NCI-H2227 (cell line): Measurements from ENCODE around the gene CEP152.

Source experiments
- DNase-seq: peaks from one replicate; lab custom pipeline; 2025; ENCODE audit not compliant: unreplicated experiment; lab: John Stamatoyannopoulos, UW

The CEP152 gene

GRCh38 chr15:48710952-48711495 is 99.8 kb downstream of the CEP152 start:
- DNase-seq: no peak

GRCh38 chr15:48708641-48709040 is 102.2 kb downstream of the CEP152 start:
- no peak for DNase-seq

GRCh38 chr15:48705381-48705780 is 105.5 kb downstream of the CEP152 start:
- DNase-seq: no peak

DNA sequence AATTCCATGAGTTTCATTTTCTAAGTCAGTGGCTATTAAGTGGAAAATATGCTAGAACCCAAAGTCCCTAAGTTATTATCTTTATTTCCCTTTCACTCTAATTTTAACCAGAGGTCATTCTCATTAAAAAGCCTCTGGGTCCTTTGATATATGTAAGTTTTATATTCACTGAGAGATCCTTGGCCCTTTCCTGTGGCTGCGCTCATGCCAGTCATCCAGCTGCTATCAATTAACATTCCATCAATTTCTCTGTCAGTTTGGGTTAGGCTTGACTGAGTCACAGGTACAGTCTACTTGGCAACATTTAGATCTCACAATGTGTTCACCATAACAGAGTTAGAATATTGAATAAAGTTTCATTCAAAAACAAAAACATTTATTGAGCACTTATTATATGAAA is 107.3 kb downstream of the CEP152 start:
- no peak for DNase-seq

- DNase-seq: no peak
Observed at GRCh38 chr15:48702569-48703236, 108.2 kb downstream of the CEP152 start.

DNA sequence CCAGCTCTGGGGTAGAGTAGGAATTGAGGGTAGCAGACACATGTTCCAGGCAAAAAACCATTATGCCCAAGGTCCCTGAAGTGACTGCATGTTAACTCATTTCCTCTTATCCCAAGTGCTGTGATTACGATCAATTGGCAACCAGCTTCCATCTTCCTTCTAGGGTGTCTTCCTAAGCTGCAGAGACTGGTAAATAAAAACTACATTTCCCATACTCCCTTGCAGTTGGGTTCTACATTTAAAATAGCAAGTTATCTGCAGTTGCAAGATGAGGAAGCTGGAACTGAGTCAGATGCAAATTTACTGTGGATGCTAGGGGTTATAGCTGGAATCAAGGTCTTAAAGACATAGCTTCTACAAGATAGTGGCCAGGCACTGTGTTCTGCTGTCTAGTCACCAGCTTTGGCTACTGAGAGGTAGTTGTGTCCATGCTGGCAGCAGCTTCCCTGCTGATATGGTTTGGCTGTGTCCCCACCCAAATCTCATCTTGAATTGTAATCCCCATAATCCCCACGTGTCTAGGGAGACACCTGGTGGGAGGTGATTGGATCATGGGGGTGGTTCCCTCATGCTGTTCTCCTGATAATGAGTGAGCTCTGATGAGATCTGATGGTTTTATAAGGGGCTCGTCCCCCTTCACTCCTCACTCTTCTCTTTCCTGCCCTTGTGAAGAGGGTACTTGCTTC is 114.1 kb downstream of the CEP152 start:
- DNase-seq: no peak

DNA sequence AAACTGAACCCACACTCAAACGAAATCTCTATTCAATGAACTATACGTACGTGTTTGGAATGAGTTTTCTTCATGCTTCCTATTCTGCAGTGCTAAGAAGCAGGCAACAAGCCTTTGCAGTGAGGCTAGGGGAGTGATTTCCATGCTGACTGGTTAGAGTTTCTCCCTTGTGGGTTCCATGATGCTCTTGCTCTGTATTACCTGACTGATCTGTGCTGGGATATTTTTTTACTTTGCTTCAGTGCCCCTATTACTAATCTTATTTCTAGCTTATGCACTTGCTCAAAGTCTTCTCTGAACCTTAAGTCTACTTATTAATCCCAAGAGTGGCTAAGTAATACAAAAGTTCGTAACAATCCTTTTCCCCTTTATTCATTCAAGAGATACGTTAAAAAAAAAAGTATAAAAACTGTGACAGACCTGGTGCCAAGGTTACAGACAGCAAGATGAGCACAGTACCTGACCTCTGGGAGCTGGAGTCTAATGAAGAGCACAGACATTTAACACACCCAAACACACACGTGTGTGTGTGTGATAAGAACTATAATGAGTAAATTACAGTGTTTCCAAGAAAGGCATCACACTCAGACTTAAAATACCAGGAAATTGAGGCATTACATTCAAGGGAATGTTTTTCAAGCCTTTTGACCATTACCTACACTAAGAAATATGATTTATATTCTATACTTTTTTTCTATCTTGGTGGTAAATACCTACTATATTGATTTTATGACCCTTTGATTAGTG is 114.9 kb downstream of the CEP152 start:
- no peak for DNase-seq

DNA sequence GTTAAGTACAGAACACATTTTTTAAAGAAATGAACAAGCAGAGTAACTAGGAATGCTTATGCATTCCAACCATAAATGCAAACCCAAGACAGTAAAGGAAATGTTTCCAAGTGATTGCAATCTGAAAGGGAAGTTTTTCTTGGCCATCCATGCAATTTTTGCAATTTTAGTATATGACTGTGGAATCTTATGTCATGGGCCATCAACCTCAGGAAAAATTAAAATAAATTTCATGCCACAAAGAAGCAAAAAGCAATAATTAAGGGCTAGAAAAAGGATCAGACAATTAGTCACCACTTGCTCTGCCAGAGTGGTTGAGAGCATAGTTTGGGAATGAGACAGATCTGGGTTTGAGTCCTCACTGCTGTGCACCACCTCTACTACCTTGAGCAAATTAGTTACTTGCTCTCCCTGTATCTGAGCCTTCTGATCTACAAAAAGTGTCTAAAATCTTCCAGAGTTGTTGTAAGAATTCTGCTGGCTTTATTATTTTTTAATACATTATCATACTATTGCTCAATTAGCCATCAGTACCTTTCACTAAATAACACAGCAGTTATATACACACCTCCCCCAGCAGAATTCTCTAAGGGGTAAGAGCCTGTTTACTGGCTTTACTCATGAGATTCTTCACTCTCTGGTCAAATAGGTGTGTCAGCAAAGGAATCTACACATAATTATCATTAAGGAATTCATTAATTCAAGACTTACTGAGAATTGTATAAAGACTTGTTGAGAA is 115.6 kb downstream of the CEP152 start:
- DNase-seq: no peak

DNA sequence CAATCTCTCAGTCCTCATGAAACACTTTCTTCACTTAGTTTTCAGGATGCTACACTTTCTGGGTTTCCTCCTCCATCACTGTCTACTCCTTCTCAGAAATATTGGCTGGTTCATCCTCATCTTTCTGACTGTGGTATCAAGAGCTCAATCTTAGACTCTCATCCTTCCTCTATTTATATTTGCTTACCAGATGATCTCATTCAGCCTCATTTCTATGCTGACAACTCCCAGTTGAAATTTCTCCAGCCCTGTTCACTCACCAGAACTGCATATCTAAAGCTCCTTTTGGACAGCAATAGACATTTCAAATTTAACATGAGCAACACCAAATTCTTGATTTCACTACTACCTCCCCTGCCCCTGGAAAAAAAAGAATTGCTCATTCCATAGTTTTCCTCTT is 117.4 kb downstream of the CEP152 start:
- no peak for DNase-seq

DNA sequence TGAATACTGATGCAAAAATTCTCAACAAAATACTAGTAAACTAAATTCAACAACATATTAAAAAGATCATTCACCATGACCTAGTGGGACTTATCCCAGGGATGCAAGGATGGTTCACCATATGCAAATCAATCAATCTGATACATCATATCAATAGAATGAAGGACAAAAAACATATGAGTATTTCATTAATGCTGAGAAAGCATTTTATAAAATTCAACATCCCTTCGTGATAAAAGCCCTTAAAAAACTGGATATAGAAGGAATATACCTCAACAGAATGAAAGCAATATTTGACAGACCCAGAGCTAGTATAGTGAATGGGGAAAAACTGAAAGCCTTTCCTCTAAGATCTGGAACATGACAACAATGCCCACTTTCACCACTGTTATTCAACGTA is 122.4 kb downstream of the CEP152 start:
- no peak for DNase-seq
